HG02981 (cell line): ENCODE measurements around the gene FUT6.
"Not testable (repeated sequence)": the region's sequence is repeated elsewhere in the genome, so short reads cannot be mapped to it uniquely, and the experiment has no call there.

Source experiments
- ATAC-seq: cut with Tn5 transposase; IDR thresholded peaks from one replicate; pipeline ENCODE4 v1.9.1; 2021; ENCODE audit warnings: mild to moderate bottlenecking, moderate library complexity; ENCODE audit not compliant: unreplicated experiment

The FUT6 gene

GRCh38 chr19:5788422-5788821 is 51.1 kb downstream of the FUT6 start:
- no peak for ATAC-seq

GRCh38 chr19:5787409-5788182 is 51.9 kb downstream of the FUT6 start:
- no peak for ATAC-seq

- no peak for ATAC-seq
Measured at GRCh38 chr19:5786593-5787408, 52.7 kb downstream of the FUT6 start.

- no peak for ATAC-seq
Measured at GRCh38 chr19:5785423-5785822, 54.1 kb downstream of the FUT6 start.

GRCh38 chr19:5784581-5785147 is 54.8 kb downstream of the FUT6 start, which contains the start of gene PRR22:
Gene PRR22 (minus strand): TSS chr19:5784746. CDS start chr19:5784660, 86 bp downstream.
- ATAC-seq = no peak

- no peak for ATAC-seq
Measured at GRCh38 chr19:5782945-5783919, 56.3 kb downstream of the FUT6 start.

GRCh38 chr19:5782322-5782721 is 57.2 kb downstream of the FUT6 start:
- no peak for ATAC-seq

- ATAC-seq = not testable (repeated sequence)
Measured at GRCh38 chr19:5780916-5781315, 58.6 kb downstream of the FUT6 start.
